ENCODE measurements around the gene DPPA5.
"Not testable (repeated sequence)": the region's sequence is repeated elsewhere in the genome, so short reads cannot be mapped to it uniquely, and the experiment has no call there.

Gene DPPA5

GRCh38 chr6:73353636-73354593, at the start of gene DPPA5:
Gene DPPA5, minus strand, starts transcription at chr6:73354276. Its CDS starts 51 bp downstream, at chr6:73354225.
- no peak for DNase-seq

GRCh38 chr6:73400656-73401055, 46.6 kb upstream of the DPPA5 start:
- DNase-seq, result no peak

- no peak for DNase-seq
Observed at GRCh38 chr6:73395875-73396274, 41.8 kb upstream of the DPPA5 start.

GRCh38 chr6:73394577-73395354, 40.7 kb upstream of the DPPA5 start, which contains the start of gene DDX43:
Gene DDX43, plus strand, starts transcription at chr6:73394828. Its CDS starts 78 bp downstream, at chr6:73394906.
- DNase-seq, result peak; percentile 96

GRCh38 chr6:73393278-73393677, 39.2 kb upstream of the DPPA5 start:
- no peak for DNase-seq

- DNase-seq, result not testable (repeated sequence)
Observed at GRCh38 chr6:73392188-73392587, 38.1 kb upstream of the DPPA5 start.

GRCh38 chr6:73391675-73392074, 37.6 kb upstream of the DPPA5 start:
- DNase-seq, result no peak

- DNase-seq, result no peak
Observed at GRCh38 chr6:73389854-73390253, 35.8 kb upstream of the DPPA5 start.

GRCh38 chr6:73388800-73389512, 34.9 kb upstream of the DPPA5 start:
- DNase-seq, result peak; percentile 64

- no peak for DNase-seq
Observed at GRCh38 chr6:73388433-73388799, 34.3 kb upstream of the DPPA5 start.

- DNase-seq, result no peak
Observed at GRCh38 chr6:73382462-73383113, 28.5 kb upstream of the DPPA5 start.

GRCh38 chr6:73381531-73381930, 27.5 kb upstream of the DPPA5 start:
- DNase-seq, result not testable (repeated sequence)

- no peak for DNase-seq
Observed at GRCh38 chr6:73377225-73377624, 23.1 kb upstream of the DPPA5 start.

GRCh38 chr6:73375216-73375615, 21.1 kb upstream of the DPPA5 start:
- no peak for DNase-seq

- no peak for DNase-seq
Observed at GRCh38 chr6:73372516-73372915, 18.4 kb upstream of the DPPA5 start.

- no peak for DNase-seq
Observed at GRCh38 chr6:73371984-73372383, 17.9 kb upstream of the DPPA5 start.

GRCh38 chr6:73369563-73369962, 15.5 kb upstream of the DPPA5 start, which contains the start of gene OOEP:
Gene OOEP, minus strand, starts transcription at chr6:73369897. Its CDS starts 105 bp downstream, at chr6:73369792.
- no peak for DNase-seq

GRCh38 chr6:73369157-73369556, 15.1 kb upstream of the DPPA5 start:
- no peak for DNase-seq

GRCh38 chr6:73368675-73369074, 14.6 kb upstream of the DPPA5 start:
- DNase-seq, result no peak

- DNase-seq, result no peak
Observed at GRCh38 chr6:73367761-73368355, 13.8 kb upstream of the DPPA5 start.

GRCh38 chr6:73364549-73364948, 10.5 kb upstream of the DPPA5 start:
- no peak for DNase-seq

GRCh38 chr6:73364121-73364520, 10.0 kb upstream of the DPPA5 start:
- no peak for DNase-seq

All from T1000 (cell line).